Transverse colon (tissue), 4 donors: ENCODE results near the gene CACNA1S.

ENCODE experiments used
- CTCF ChIP-seq, 5 experiments: fragments of 200-600 bp in 3 of 5; fragments of 450-650 bp in 2 of 5; sonication (generic) in 3 of 5; IDR thresholded peaks; 1 replicate in 2 of 5; 2 replicates in 3 of 5; pipeline ENCODE4 v1.5.1; 2016 to 2017; ENCODE audit warnings: antibody characterized with exemption in 5 of 5, inconsistent platforms in 3 of 5, mild to moderate bottlenecking in 2 of 5, moderate library complexity in 1 of 5
- EP300 ChIP-seq: sonication (generic); formaldehyde crosslinking; IDR thresholded peaks from one replicate; pipeline ENCODE4 v1.6.1; 2017; ENCODE audit warnings: antibody characterized with exemption, low read depth
- POLR2A ChIP-seq: fragments of 450-650 bp; IDR thresholded peaks from one replicate; pipeline ENCODE4 v1.6.1; 2016; ENCODE audit warnings: antibody characterized with exemption, mild to moderate bottlenecking, moderate library complexity
- POLR2AphosphoS5 ChIP-seq, 3 donors: sonication (generic); formaldehyde crosslinking; IDR thresholded peaks; one replicate each; pipeline ENCODE4 v1.6.1; 2016; ENCODE audit warnings: antibody characterized with exemption in 3 of 3

GRCh38 chr1:201136355-201137023, 24.3 kb upstream of the CACNA1S start:
- TF ChIP-seq CTCF (IDR thresholded peaks at IDR 0.05) (no peak), POLR2AphosphoS5 (IDR thresholded peaks at IDR 0.05) (no peak), POLR2A (no peak), EP300 (no peak)
